IMR-90 (cell line): ENCODE results near the gene PI3. TPM values are rescaled to one million over a fixed set of nuclear protein-coding genes. Genes with fewer than 3 reads are reported as not detected.

Experiments used
- ATAC-seq: fragments of 200-7000 bp; cut with Tn5 transposase; 2 replicates; pipeline ENCODE4 v1.9.1; 2020; ENCODE audit warnings: low read depth, mild to moderate bottlenecking, moderate library complexity
- BruUV-seq: library from RNA; stranded (reverse); fragments of 400-500 nt; replicated peaks from 2 replicates; lab custom pipeline; 2021; lab: Mats Ljungman, UMichigan
- CTCF ChIA-PET: fragments of 300-600 bp; formaldehyde crosslinking; extraction: SDS; loops from one replicate; lab custom pipeline; 2021; ENCODE audit warnings: antibody characterized with exemption; lab: Yijun Ruan, JAX
- POLR2A ChIA-PET: fragments of 300-600 bp; sonication (Branson Sonifier 250); formaldehyde crosslinking; loops from one replicate; lab custom pipeline; 2022; ENCODE audit warnings: antibody characterized with exemption; ENCODE audit not compliant: unreplicated experiment; lab: Charles Lee
- DNase-seq: peaks from one replicate; pipeline ENCODE4 v3.0.0; 2013
- H2AFZ ChIP-seq: replicated peaks from 2 replicates; pipeline ENCODE3; 2013; ENCODE audit warnings: low read length, mild to moderate bottlenecking; ENCODE audit not compliant: poor library complexity
- H2AK5ac ChIP-seq: 2 replicates; pipeline ENCODE4 v1.6.1; 2013; ENCODE audit warnings: low read depth, low read length, inconsistent platforms
- H2AK9ac ChIP-seq: replicated peaks from 2 replicates; pipeline ENCODE3; 2013; ENCODE audit warnings: mild to moderate bottlenecking, low read depth, low read length, moderate library complexity; ENCODE audit not compliant: poor library complexity
- H2BK120ac ChIP-seq: 2 replicates; pipeline ENCODE4 v1.6.1; 2013; ENCODE audit warnings: low read depth, low read length, inconsistent platforms
- H2BK15ac ChIP-seq: 3 replicates; pipeline ENCODE4 v1.6.1; 2013; ENCODE audit warnings: low read depth, low read length, inconsistent platforms
- H2BK20ac ChIP-seq: 2 replicates; pipeline ENCODE4 v1.6.1; 2013; ENCODE audit warnings: low read depth, mild to moderate bottlenecking, inconsistent platforms, low read length, moderate library complexity
- H2BK5ac ChIP-seq: 2 replicates; pipeline ENCODE4 v1.6.1; 2013; ENCODE audit warnings: mild to moderate bottlenecking, low read depth, low read length, inconsistent platforms; ENCODE audit not compliant: poor library complexity, severe bottlenecking
- H3K14ac ChIP-seq: replicated peaks from 2 replicates; pipeline ENCODE4 v1.6.1; 2013; ENCODE audit warnings: low read depth, low read length, inconsistent platforms
- H3K18ac ChIP-seq: 2 replicates; pipeline ENCODE4 v1.6.1; 2013; ENCODE audit warnings: low read depth, low read length, control low read depth
- H3K23ac ChIP-seq: 2 replicates; pipeline ENCODE4 v1.6.1; 2013; ENCODE audit warnings: low read depth, low read length, inconsistent platforms
- H3K27ac ChIP-seq: 2 replicates; pipeline ENCODE4 v1.5.1; 2013; ENCODE audit warnings: mild to moderate bottlenecking, control low read depth, low read length; ENCODE audit not compliant: insufficient read depth
- H3K27me3 ChIP-seq: 2 replicates; pipeline ENCODE4 v1.6.1; 2013; ENCODE audit warnings: low read length; ENCODE audit not compliant: control insufficient read depth, insufficient read depth
- H3K36me3 ChIP-seq: 2 replicates; pipeline ENCODE4 v1.6.1; 2013; ENCODE audit warnings: low read length, mixed read lengths; ENCODE audit not compliant: control insufficient read depth, insufficient read depth
- H3K4ac ChIP-seq: 2 replicates; pipeline ENCODE4 v1.6.1; 2013; ENCODE audit warnings: low read depth, low read length, inconsistent platforms
- H3K4me1 ChIP-seq: 2 replicates; pipeline ENCODE4 v1.6.1; 2013; ENCODE audit warnings: low read length, mixed read lengths; ENCODE audit not compliant: control insufficient read depth, insufficient read depth
- H3K4me2 ChIP-seq: 2 replicates; pipeline ENCODE4 v1.6.1; 2013; ENCODE audit warnings: low read depth, mild to moderate bottlenecking, control low read depth, low read length, moderate library complexity
- H3K4me3 ChIP-seq: 2 replicates; pipeline ENCODE4 v1.5.1; 2013; ENCODE audit warnings: low read depth, mild to moderate bottlenecking, control low read depth, low read length, moderate library complexity; ENCODE audit not compliant: insufficient read depth
- H3K56ac ChIP-seq: 2 replicates; pipeline ENCODE4 v1.6.1; 2013; ENCODE audit warnings: low read length, inconsistent platforms; ENCODE audit not compliant: insufficient read depth; ENCODE audit errors: extremely low read depth
- H3K79me1 ChIP-seq, 2 experiments: 2 replicates each; pipeline ENCODE4 v1.6.1; 2013; ENCODE audit warnings: low read length in 2 of 2, inconsistent platforms in 1 of 2, low read depth in 1 of 2
- H3K9ac ChIP-seq: 2 replicates; pipeline ENCODE4 v1.6.1; 2013; ENCODE audit warnings: low read depth, low read length, control low read depth
- H3K9me1 ChIP-seq: 2 replicates; pipeline ENCODE4 v1.6.1; 2013; ENCODE audit warnings: low read length, inconsistent platforms; ENCODE audit not compliant: insufficient read depth
- H3K9me3 ChIP-seq: 2 replicates; pipeline ENCODE4 v1.6.1; 2013; ENCODE audit warnings: low read length; ENCODE audit not compliant: control insufficient read depth, insufficient read depth
- H4K20me1 ChIP-seq: 2 replicates; pipeline ENCODE4 v1.6.1; 2013; ENCODE audit warnings: low read length, inconsistent platforms; ENCODE audit not compliant: insufficient read depth
- H4K5ac ChIP-seq: 2 replicates; pipeline ENCODE4 v1.6.1; 2013; ENCODE audit warnings: mild to moderate bottlenecking, low read depth, low read length, control low read depth
- H4K8ac ChIP-seq, 2 experiments: 2 replicates each; pipeline ENCODE4 v1.6.1; 2013; ENCODE audit warnings: low read depth in 2 of 2, low read length in 2 of 2, control low read depth in 1 of 2, inconsistent platforms in 1 of 2
- H4K91ac ChIP-seq: 2 replicates; pipeline ENCODE4 v1.6.1; 2013; ENCODE audit warnings: low read depth, low read length, inconsistent platforms; ENCODE audit not compliant: insufficient read depth
- BHLHE40 ChIP-seq: fragments of 150-350 bp; IDR thresholded peaks from 2 replicates; pipeline ENCODE4 v1.6.1; 2016; ENCODE audit warnings: mild to moderate bottlenecking, low read depth, low read length
- CEBPB ChIP-seq: IDR thresholded peaks from 2 replicates; pipeline ENCODE4 v1.6.1; 2012; ENCODE audit warnings: low read depth, low read length, improper control_type of control experiment
- CHD1 ChIP-seq: IDR thresholded peaks from 2 replicates; pipeline ENCODE4 v1.6.1; 2012; ENCODE audit warnings: low read depth, low read length, improper control_type of control experiment
- CTCF ChIP-seq: conservative IDR thresholded peaks from 2 replicates; pipeline ENCODE4 v1.5.1; 2012; ENCODE audit warnings: mild to moderate bottlenecking, low read depth, low read length, improper control_type of control experiment
- FOS ChIP-seq: fragments of 150-350 bp; IDR thresholded peaks from 2 replicates; pipeline ENCODE4 v1.6.1; 2016; ENCODE audit warnings: low read depth, low read length
- MAFK ChIP-seq: IDR thresholded peaks from 2 replicates; pipeline ENCODE4 v1.6.1; 2012; ENCODE audit warnings: low read depth, low read length, improper control_type of control experiment
- MAZ ChIP-seq: IDR thresholded peaks from 2 replicates; pipeline ENCODE4 v1.6.1; 2012; ENCODE audit warnings: low read depth, mild to moderate bottlenecking, low read length, improper control_type of control experiment, moderate library complexity, borderline replicate concordance
- MXI1 ChIP-seq: IDR thresholded peaks from 2 replicates; pipeline ENCODE4 v1.6.1; 2012; ENCODE audit warnings: low read depth, mild to moderate bottlenecking, low read length, moderate library complexity, borderline replicate concordance
- NFE2L2 ChIP-seq: fragments of 150-350 bp; IDR thresholded peaks from 2 replicates; pipeline ENCODE4 v1.6.1; 2016; ENCODE audit warnings: low read depth, mild to moderate bottlenecking, low read length
- POLR2A ChIP-seq: IDR thresholded peaks from 2 replicates; pipeline ENCODE4 v1.6.1; 2012; ENCODE audit warnings: mild to moderate bottlenecking, low read depth, low read length
- RAD21 ChIP-seq: IDR thresholded peaks from 2 replicates; pipeline ENCODE4 v1.6.1; 2012; ENCODE audit warnings: low read length, improper control_type of control experiment
- RCOR1 ChIP-seq: IDR thresholded peaks from 2 replicates; pipeline ENCODE4 v1.6.1; 2012; ENCODE audit warnings: mild to moderate bottlenecking, low read length, improper control_type of control experiment; ENCODE audit not compliant: insufficient replicate concordance
- RFX5 ChIP-seq: IDR thresholded peaks from 2 replicates; pipeline ENCODE4 v1.8.0; 2012; ENCODE audit warnings: low read depth, mild to moderate bottlenecking, low read length, moderate library complexity
- SMC3 ChIP-seq: fragments of 150-350 bp; IDR thresholded peaks from 2 replicates; pipeline ENCODE4 v1.6.1; 2016; ENCODE audit warnings: low read depth, mild to moderate bottlenecking, antibody characterized with exemption, low read length, moderate library complexity
- WGBS, 2 experiments: methylation state at CpG; one replicate each; pipeline versions ENCODE4 v1.1.5 to v1.1.7; 2013; ENCODE audit warnings: missing lambda C conversion rate in 2 of 2; ENCODE audit not compliant: insufficient read length in 1 of 2; ENCODE audit errors: extremely low coverage in 2 of 2; 5-methylcytosine and 5-hydroxymethylcytosine counted together
- dilution Hi-C: fragments of 300-500 bp; cut with HindIII; formaldehyde crosslinking; loops from one replicate; pipeline ENCODE4 v1.14.3; 2018; ENCODE audit warnings: low sequenced_read_pairs; ENCODE audit not compliant: unreplicated experiment
- in situ Hi-C: fragments of 300-500 bp; cut with MboI; formaldehyde crosslinking; loops from 3 replicates; pipeline ENCODE4 v1.14.3; 2019; ENCODE audit warnings: low sequenced_read_pairs, inconsistent platforms, mixed read lengths
- intact Hi-C: fragments of 100-400 bp; cut with micrococcal nuclease; formaldehyde crosslinking; loops from 2 replicates; pipeline ENCODE4 v1.10.0; 2022
- polyA plus RNA-seq, 3 experiments: library from polyadenylated mRNA; depleted of rRNA; stranded (reverse); fragments of >200 nt; gene quantifications; 2 replicates each; pipeline ENCODE4 v1.2.3, GENCODE V29; 2012; ENCODE audit warnings: low replicate concordance in 1 of 3
- total RNA-seq: library from RNA; depleted of rRNA; stranded (reverse); fragments of >200 nt; gene quantifications from 2 replicates; pipeline ENCODE4 v1.2.3, GENCODE V29; 2012
- TF ChIP-seq, protein P1 (sequence below): fragments of 150-350 bp; IDR thresholded peaks from 2 replicates; pipeline ENCODE4 v1.6.1; 2016; ENCODE audit warnings: low read depth, mild to moderate bottlenecking, low read length, moderate library complexity, borderline replicate concordance
- TF ChIP-seq, protein P2 (sequence below): fragments of 150-350 bp; IDR thresholded peaks from 2 replicates; pipeline ENCODE4 v1.6.1; 2017; ENCODE audit warnings: mild to moderate bottlenecking, antibody characterized with exemption, low read length, low read depth

Gene PI3
- total and polyA plus RNA-seq, 2 of the 4 experiments (the other 2 are of a cell fraction) = not detected

- no peaks in the 10 kb centered on the region for H3K9me1 ChIP-seq
- H3K4ac ChIP-seq = no peak overlapping the region
- ChIA-PET POLR2A (no interaction called here), CTCF (no interaction called here)
- H3K27ac ChIP-seq = no peak overlapping the region
- no CpG with 5 or more reads among the region's 2 CpGs for WGBS, 2 experiments
- no peak overlapping the region for H2BK15ac ChIP-seq
- no peaks in the 10 kb centered on the region for H3K4me1 ChIP-seq
- no peak overlapping the region for H2BK20ac ChIP-seq
- H3K27me3 ChIP-seq = peaks cover 1% of the 10 kb centered on the region
- H3K56ac ChIP-seq = no peak overlapping the region
- H2BK120ac ChIP-seq = no peak overlapping the region
- H3K79me1 ChIP-seq = no peaks in the 10 kb centered on the region
- no TSS peak for BruUV-seq
- no peak for TF ChIP-seq SMC3
- TF ChIP-seq POLR2A = no peak
- no peak for TF ChIP-seq MXI1
- TF ChIP-seq MAFK = no peak
- no peak for TF ChIP-seq BHLHE40
- TF ChIP-seq CTCF = no peak
- TF ChIP-seq RFX5 = no peak
- TF ChIP-seq NFE2L2 = no peak
- TF ChIP-seq, protein P1, sequence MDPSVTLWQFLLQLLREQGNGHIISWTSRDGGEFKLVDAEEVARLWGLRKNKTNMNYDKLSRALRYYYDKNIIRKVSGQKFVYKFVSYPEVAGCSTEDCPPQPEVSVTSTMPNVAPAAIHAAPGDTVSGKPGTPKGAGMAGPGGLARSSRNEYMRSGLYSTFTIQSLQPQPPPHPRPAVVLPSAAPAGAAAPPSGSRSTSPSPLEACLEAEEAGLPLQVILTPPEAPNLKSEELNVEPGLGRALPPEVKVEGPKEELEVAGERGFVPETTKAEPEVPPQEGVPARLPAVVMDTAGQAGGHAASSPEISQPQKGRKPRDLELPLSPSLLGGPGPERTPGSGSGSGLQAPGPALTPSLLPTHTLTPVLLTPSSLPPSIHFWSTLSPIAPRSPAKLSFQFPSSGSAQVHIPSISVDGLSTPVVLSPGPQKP = no peak
- TF ChIP-seq, protein P2, sequence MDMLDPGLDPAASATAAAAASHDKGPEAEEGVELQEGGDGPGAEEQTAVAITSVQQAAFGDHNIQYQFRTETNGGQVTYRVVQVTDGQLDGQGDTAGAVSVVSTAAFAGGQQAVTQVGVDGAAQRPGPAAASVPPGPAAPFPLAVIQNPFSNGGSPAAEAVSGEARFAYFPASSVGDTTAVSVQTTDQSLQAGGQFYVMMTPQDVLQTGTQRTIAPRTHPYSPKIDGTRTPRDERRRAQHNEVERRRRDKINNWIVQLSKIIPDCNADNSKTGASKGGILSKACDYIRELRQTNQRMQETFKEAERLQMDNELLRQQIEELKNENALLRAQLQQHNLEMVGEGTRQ = no peak
- no peak for TF ChIP-seq RAD21
- no peak for TF ChIP-seq RCOR1
- no peak for TF ChIP-seq CHD1
- no peak for TF ChIP-seq CEBPB
- no peak for TF ChIP-seq MAZ
- no peak for TF ChIP-seq FOS
- DNase-seq = no peak
- no peak overlapping the region for H2BK5ac ChIP-seq
- H3K23ac ChIP-seq = no peak overlapping the region
- no peak overlapping the region for H3K14ac ChIP-seq
- no peak overlapping the region for H3K18ac ChIP-seq
- no peak overlapping the region for H2AK5ac ChIP-seq
- H3K36me3 ChIP-seq = no peaks in the 10 kb centered on the region
- no peak overlapping the region for H4K5ac ChIP-seq
- H2AFZ ChIP-seq = no peak overlapping the region
- dilution Hi-C loops (no loop called here), intact Hi-C loops (no loop called here), in situ Hi-C loops (no loop called here)
- no peaks in the 10 kb centered on the region for H3K9me3 ChIP-seq
- H2AK9ac ChIP-seq = no peak overlapping the region
- no peak overlapping the region for H3K9ac ChIP-seq
- ATAC-seq = no peak
- no peak overlapping the region for H3K4me2 ChIP-seq
- H4K20me1 ChIP-seq = no peaks in the 10 kb centered on the region
- H4K8ac ChIP-seq = no peak overlapping the region
- no peak overlapping the region for H3K4me3 ChIP-seq
- no peak overlapping the region for H4K91ac ChIP-seq
Observed at GRCh38 chr20:45187693-45188092, 13.0 kb downstream of the PI3 start.
